HepG2 (cell line): ENCODE results near the gene SNRNP200.

Experiments
- CENPT ChIP-seq: sonication (generic); formaldehyde crosslinking; IDR thresholded peaks from 2 replicates; pipeline ENCODE4 v1.8.0; 2022; ENCODE audit warnings: low read depth, mild to moderate bottlenecking, moderate library complexity, missing genetic modification reagents
- CREB1 ChIP-seq, 2 experiments: fragments of 450-650 bp in 1 of 2; IDR thresholded peaks; 2 replicates each; pipeline ENCODE4 v1.6.1; 2016 to 2017; ENCODE audit warnings: control low read depth in 1 of 2, mild to moderate bottlenecking in 1 of 2, missing compliant biosample characterization in 1 of 2, missing genetic modification characterization in 1 of 2
- CTCF ChIP-seq: sonication (generic); formaldehyde crosslinking; IDR thresholded peaks from 2 replicates; pipeline ENCODE4 v1.5.0; 2020; ENCODE audit warnings: mild to moderate bottlenecking, missing genetic modification reagents, moderate library complexity
- HMG20B ChIP-seq: conservative IDR thresholded peaks from 2 replicates; pipeline ENCODE4 v1.6.1; 2016; ENCODE audit warnings: missing genetic modification reagents, missing compliant biosample characterization
- PHF20 ChIP-seq: sonication (generic); formaldehyde crosslinking; IDR thresholded peaks from 2 replicates; pipeline ENCODE4 v1.5.0; 2020; ENCODE audit warnings: mild to moderate bottlenecking, missing genetic modification reagents
- POLR2AphosphoS5 ChIP-seq: IDR thresholded peaks from 2 replicates; pipeline ENCODE4 v1.6.1; 2012; ENCODE audit warnings: low read depth, low read length
- SSRP1 ChIP-seq: IDR thresholded peaks from 2 replicates; pipeline ENCODE4 v1.6.1; 2016; ENCODE audit warnings: control low read depth
- TAF1 ChIP-seq: sonication (generic); formaldehyde crosslinking; IDR thresholded peaks from 2 replicates; pipeline ENCODE4 v1.4.0; 2020; ENCODE audit warnings: missing genetic modification reagents
- ZNF7 ChIP-seq: IDR thresholded peaks from 2 replicates; pipeline ENCODE4 v1.6.1; 2016; ENCODE audit warnings: missing biosample characterization, missing genetic modification reagents
- ZNF780A ChIP-seq: sonication (generic); formaldehyde crosslinking; IDR thresholded peaks from 2 replicates; pipeline ENCODE4 v1.8.0; 2022; ENCODE audit warnings: mild to moderate bottlenecking, missing genetic modification reagents, moderate library complexity
- ZSCAN31 ChIP-seq: sonication (generic); formaldehyde crosslinking; IDR thresholded peaks from 2 replicates; pipeline ENCODE4 v1.5.0; 2020; ENCODE audit warnings: low read depth, mild to moderate bottlenecking, missing genetic modification reagents
- TF ChIP-seq, protein P1 (sequence below), 2 experiments: IDR thresholded peaks; 2 replicates each; pipeline ENCODE4 v1.6.1; 2011 to 2012; ENCODE audit warnings: low read length in 2 of 2, borderline replicate concordance in 1 of 2, low read depth in 1 of 2, mild to moderate bottlenecking in 1 of 2, moderate library complexity in 1 of 2
- TF ChIP-seq, protein P2 (sequence below): sonication (generic); formaldehyde crosslinking; IDR thresholded peaks from 2 replicates; pipeline ENCODE4 v1.4.0; 2020; ENCODE audit warnings: mild to moderate bottlenecking, low read depth, missing genetic modification reagents
- TF ChIP-seq, protein P3 (sequence below): sonication (generic); formaldehyde crosslinking; IDR thresholded peaks from 2 replicates; pipeline ENCODE4 v1.8.1; 2022; ENCODE audit warnings: mild to moderate bottlenecking, missing genetic modification reagents

DNA sequence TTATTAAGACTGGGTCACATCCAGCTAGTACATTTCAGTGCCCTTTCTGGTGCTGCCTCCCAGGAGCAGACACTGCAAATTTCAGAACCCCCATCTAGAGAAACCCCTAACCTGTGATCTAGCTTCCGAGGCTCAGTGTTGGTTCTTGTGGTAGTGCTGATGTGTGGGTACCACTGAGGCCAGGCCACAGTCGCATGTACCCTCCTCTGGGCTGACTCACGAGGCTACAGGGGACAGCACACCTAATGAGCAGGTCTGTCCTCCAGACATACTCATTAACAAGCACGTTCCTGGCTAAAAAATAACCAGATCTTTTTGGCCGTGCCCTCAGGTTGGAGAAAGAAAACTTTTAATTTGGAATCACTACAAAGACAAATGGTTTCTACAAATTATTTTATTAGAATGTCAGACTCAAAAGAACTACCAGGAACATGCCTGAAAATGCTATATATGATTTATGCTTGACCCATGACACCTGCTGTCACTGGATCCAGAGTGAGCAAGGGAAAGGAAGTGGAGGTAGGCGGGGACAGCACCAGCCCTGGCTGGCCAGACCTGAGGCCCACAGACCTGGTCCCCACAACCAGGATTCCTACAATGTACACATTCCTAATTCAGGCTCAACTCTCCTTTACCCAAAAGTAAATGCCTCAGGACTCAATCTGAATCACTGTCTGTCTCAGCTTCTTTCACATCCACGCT, 30.8 kb downstream of the SNRNP200 start:
- TF ChIP-seq, protein P1, sequence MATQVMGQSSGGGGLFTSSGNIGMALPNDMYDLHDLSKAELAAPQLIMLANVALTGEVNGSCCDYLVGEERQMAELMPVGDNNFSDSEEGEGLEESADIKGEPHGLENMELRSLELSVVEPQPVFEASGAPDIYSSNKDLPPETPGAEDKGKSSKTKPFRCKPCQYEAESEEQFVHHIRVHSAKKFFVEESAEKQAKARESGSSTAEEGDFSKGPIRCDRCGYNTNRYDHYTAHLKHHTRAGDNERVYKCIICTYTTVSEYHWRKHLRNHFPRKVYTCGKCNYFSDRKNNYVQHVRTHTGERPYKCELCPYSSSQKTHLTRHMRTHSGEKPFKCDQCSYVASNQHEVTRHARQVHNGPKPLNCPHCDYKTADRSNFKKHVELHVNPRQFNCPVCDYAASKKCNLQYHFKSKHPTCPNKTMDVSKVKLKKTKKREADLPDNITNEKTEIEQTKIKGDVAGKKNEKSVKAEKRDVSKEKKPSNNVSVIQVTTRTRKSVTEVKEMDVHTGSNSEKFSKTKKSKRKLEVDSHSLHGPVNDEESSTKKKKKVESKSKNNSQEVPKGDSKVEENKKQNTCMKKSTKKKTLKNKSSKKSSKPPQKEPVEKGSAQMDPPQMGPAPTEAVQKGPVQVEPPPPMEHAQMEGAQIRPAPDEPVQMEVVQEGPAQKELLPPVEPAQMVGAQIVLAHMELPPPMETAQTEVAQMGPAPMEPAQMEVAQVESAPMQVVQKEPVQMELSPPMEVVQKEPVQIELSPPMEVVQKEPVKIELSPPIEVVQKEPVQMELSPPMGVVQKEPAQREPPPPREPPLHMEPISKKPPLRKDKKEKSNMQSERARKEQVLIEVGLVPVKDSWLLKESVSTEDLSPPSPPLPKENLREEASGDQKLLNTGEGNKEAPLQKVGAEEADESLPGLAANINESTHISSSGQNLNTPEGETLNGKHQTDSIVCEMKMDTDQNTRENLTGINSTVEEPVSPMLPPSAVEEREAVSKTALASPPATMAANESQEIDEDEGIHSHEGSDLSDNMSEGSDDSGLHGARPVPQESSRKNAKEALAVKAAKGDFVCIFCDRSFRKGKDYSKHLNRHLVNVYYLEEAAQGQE (IDR thresholded peaks at IDR 0.05; ENCODE audit: borderline replicate concordance in 1 of 2, low read depth in 1 of 2, low read length in 2 of 2) = no peak
- TF ChIP-seq CREB1 (IDR thresholded peaks at IDR 0.05) = no peak
- no peak for TF ChIP-seq CREB1 (CRISPR knock-in tag; IDR thresholded peaks at IDR 0.05)
- TF ChIP-seq, protein P2, sequence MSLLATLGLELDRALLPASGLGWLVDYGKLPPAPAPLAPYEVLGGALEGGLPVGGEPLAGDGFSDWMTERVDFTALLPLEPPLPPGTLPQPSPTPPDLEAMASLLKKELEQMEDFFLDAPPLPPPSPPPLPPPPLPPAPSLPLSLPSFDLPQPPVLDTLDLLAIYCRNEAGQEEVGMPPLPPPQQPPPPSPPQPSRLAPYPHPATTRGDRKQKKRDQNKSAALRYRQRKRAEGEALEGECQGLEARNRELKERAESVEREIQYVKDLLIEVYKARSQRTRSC = no peak
- TF ChIP-seq TAF1 (CRISPR knock-in tag) = no peak
- no peak for TF ChIP-seq CENPT (CRISPR knock-in tag)
- no peak for TF ChIP-seq HMG20B
- TF ChIP-seq PHF20 (CRISPR knock-in tag) = no peak
- no peak for TF ChIP-seq ZNF7 (CRISPR knock-in tag)
- TF ChIP-seq SSRP1 (CRISPR knock-in tag) = 0 out of 2 replicates have a peak, but pooled peaks have one; percentile 32
- TF ChIP-seq, protein P3, sequence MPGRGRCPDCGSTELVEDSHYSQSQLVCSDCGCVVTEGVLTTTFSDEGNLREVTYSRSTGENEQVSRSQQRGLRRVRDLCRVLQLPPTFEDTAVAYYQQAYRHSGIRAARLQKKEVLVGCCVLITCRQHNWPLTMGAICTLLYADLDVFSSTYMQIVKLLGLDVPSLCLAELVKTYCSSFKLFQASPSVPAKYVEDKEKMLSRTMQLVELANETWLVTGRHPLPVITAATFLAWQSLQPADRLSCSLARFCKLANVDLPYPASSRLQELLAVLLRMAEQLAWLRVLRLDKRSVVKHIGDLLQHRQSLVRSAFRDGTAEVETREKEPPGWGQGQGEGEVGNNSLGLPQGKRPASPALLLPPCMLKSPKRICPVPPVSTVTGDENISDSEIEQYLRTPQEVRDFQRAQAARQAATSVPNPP (CRISPR knock-in tag) = no peak
- TF ChIP-seq POLR2AphosphoS5 = no peak
- no peak for TF ChIP-seq ZNF780A (CRISPR knock-in tag)
- no peak for TF ChIP-seq CTCF (CRISPR knock-in tag)
- TF ChIP-seq ZSCAN31 = no peak
